K562 (cell line): ENCODE data around the gene RBMS3. TPM values are rescaled to one million over a fixed set of nuclear protein-coding genes. Genes with fewer than 3 reads are reported as not detected.

ENCODE experiments used
- ATAC-seq: fragments of 200-7000 bp; cut with Tn5 transposase; 3 replicates; pipeline ENCODE4 v1.9.1; 2020; ENCODE audit warnings: moderate library complexity
- BruUV-seq: library from RNA; stranded (reverse); fragments of 400-500 nt; replicated peaks from 2 replicates; lab custom pipeline; 2021; lab: Mats Ljungman, UMichigan
- CTCF ChIA-PET: fragments of 300-600 bp; formaldehyde crosslinking; extraction: SDS; loops from one replicate; lab custom pipeline; 2021; ENCODE audit warnings: low intra/inter-chr PET ratio; lab: Yijun Ruan, JAX
- POLR2A ChIA-PET: fragments of 300-600, 350-650 bp; sonication (Branson Sonifier 250); formaldehyde crosslinking; extraction: SDS; loops from one replicate; lab custom pipeline; 2021; ENCODE audit warnings: antibody characterized with exemption, inconsistent platforms; lab: Yijun Ruan, JAX
- DNase-seq, 4 experiments: peaks; one replicate each; pipeline versions ENCODE4 v3.0.0 to v3.0.0-alpha.2; 2011 to 2018; ENCODE audit warnings: low spot score in 3 of 4, mixed read lengths in 3 of 4; ENCODE audit errors: extremely low read depth in 1 of 4
- FAIRE-seq: peaks from 2 replicates; lab custom pipeline; 2011; peaks lifted over from hg19 to GRCh38; lab: Jason Lieb, UNC
- H2AFZ ChIP-seq: 2 replicates; pipeline ENCODE4 v1.6.0; 2011; ENCODE audit warnings: low read depth, low read length, control low read depth, inconsistent platforms
- H3K27ac ChIP-seq: fragments of 200-600 bp; 3 replicates; pipeline ENCODE4 v1.8.0; 2011; ENCODE audit warnings: low read depth, mild to moderate bottlenecking, control low read depth, inconsistent platforms, low read length, moderate library complexity, mixed read lengths; ENCODE audit errors: extremely low read depth
- H3K27me3 ChIP-seq, 2 experiments: fragments of 300-600 bp in 1 of 2; 2 replicates in 1 of 2; 3 replicates in 1 of 2; pipeline versions ENCODE4 v1.6.0 to v1.8.0; 2011; ENCODE audit warnings: inconsistent platforms in 2 of 2, low read length in 2 of 2, mild to moderate bottlenecking in 1 of 2, mixed read lengths in 1 of 2, moderate library complexity in 1 of 2; ENCODE audit not compliant: control insufficient read depth in 2 of 2, insufficient read depth in 2 of 2
- H3K36me3 ChIP-seq: fragments of 300-600 bp; 3 replicates; pipeline ENCODE4 v1.8.0; 2011; ENCODE audit warnings: mild to moderate bottlenecking, low read length, inconsistent platforms; ENCODE audit not compliant: control insufficient read depth, insufficient read depth
- H3K4me1 ChIP-seq, 2 experiments: fragments of 200-600 bp in 1 of 2; replicated peaks in 1 of 2; 2 replicates in 1 of 2; 3 replicates in 1 of 2; pipeline versions ENCODE4 v1.5.1 to v1.8.0; 2011; ENCODE audit warnings: inconsistent platforms in 2 of 2, low read length in 2 of 2, mild to moderate bottlenecking in 1 of 2, mixed read lengths in 1 of 2, moderate library complexity in 1 of 2; ENCODE audit not compliant: control insufficient read depth in 2 of 2, insufficient read depth in 2 of 2
- H3K4me2 ChIP-seq: 2 replicates; pipeline ENCODE4 v1.6.1; 2011; ENCODE audit warnings: low read length, control low read depth, inconsistent platforms, mixed read lengths; ENCODE audit not compliant: insufficient read depth
- H3K4me3 ChIP-seq: fragments of 200-600 bp; sonication (generic), shearing (Covaris generic); 2 replicates; pipeline ENCODE4 v1.5.1; 2016; ENCODE audit warnings: control low read depth, inconsistent platforms
- H3K79me2 ChIP-seq: fragments of 200-600 bp; 3 replicates; pipeline ENCODE4 v1.8.0; 2011; ENCODE audit warnings: low read length, inconsistent platforms; ENCODE audit not compliant: control insufficient read depth, insufficient read depth
- H3K9ac ChIP-seq, 2 experiments: 2 replicates each; pipeline versions ENCODE4 v1.6.0 to v1.6.1; 2011; ENCODE audit warnings: low read depth in 2 of 2, low read length in 2 of 2, control low read depth in 1 of 2, inconsistent platforms in 1 of 2, mild to moderate bottlenecking in 1 of 2, mixed read lengths in 1 of 2; ENCODE audit not compliant: insufficient read depth in 1 of 2
- H3K9me1 ChIP-seq: one replicate; pipeline ENCODE4 v1.6.0; 2011; ENCODE audit warnings: inconsistent platforms, mild to moderate bottlenecking, low read length, moderate library complexity; ENCODE audit not compliant: control insufficient read depth, insufficient read depth
- H3K9me3 ChIP-seq: replicated peaks from 2 replicates; pipeline ENCODE4 v1.5.1; 2011; ENCODE audit warnings: low read depth, low read length, inconsistent platforms; ENCODE audit not compliant: control insufficient read depth, insufficient read depth
- H4K20me1 ChIP-seq: replicated peaks from 2 replicates; pipeline ENCODE4 v1.6.1; 2011; ENCODE audit warnings: low read length, inconsistent platforms, mixed read lengths; ENCODE audit not compliant: control insufficient read depth, insufficient read depth
- ATF6 ChIP-seq: sonication (generic); formaldehyde crosslinking; IDR thresholded peaks from 2 replicates; pipeline ENCODE4 v1.4.0; 2020; ENCODE audit warnings: mild to moderate bottlenecking, missing genetic modification reagents
- BMI1 ChIP-seq: fragments of 150-350 bp; IDR thresholded peaks from 2 replicates; pipeline ENCODE4 v1.6.1; 2014; ENCODE audit warnings: low read length
- CBX3 ChIP-seq, 2 experiments: IDR thresholded peaks; 1 replicate in 1 of 2; 2 replicates in 1 of 2; pipeline ENCODE4 v1.6.1; 2012; ENCODE audit warnings: inconsistent platforms in 2 of 2, low read length in 2 of 2, borderline replicate concordance in 1 of 2, control low read depth in 1 of 2
- ELF2 ChIP-seq: fragments of 250-450 bp; sonication (Bioruptor Pico); IDR thresholded peaks from 2 replicates; pipeline ENCODE4 v1.5.0; 2021; ENCODE audit warnings: mild to moderate bottlenecking
- EP400 ChIP-seq: fragments of 450-650 bp; IDR thresholded peaks from 2 replicates; pipeline ENCODE4 v1.6.1; 2017; ENCODE audit warnings: antibody characterized with exemption, mild to moderate bottlenecking, moderate library complexity
- EWSR1 ChIP-seq: fragments of 450-650 bp; IDR thresholded peaks from 2 replicates; pipeline ENCODE4 v1.6.1; 2018; ENCODE audit warnings: borderline replicate concordance, mild to moderate bottlenecking, low read depth, moderate library complexity; ENCODE audit not compliant: partially characterized antibody
- FUS ChIP-seq: fragments of 200-400 bp; formaldehyde crosslinking; optimal IDR thresholded peaks from 2 replicates; pipeline ENCODE3; 2017; ENCODE audit warnings: low read depth, low read length
- GABPB2 ChIP-seq: fragments of 250-450 bp; sonication (Bioruptor Pico); conservative IDR thresholded peaks from 2 replicates; pipeline ENCODE4 v1.5.1; 2021; ENCODE audit warnings: mild to moderate bottlenecking
- GTF2A2 ChIP-seq: IDR thresholded peaks from 2 replicates; pipeline ENCODE4 v1.6.1; 2016; ENCODE audit warnings: mild to moderate bottlenecking, missing genetic modification characterization, missing compliant biosample characterization
- HDAC1 ChIP-seq, 2 experiments: fragments of 450-650 bp; IDR thresholded peaks; 2 replicates each; pipeline ENCODE4 v1.6.1; 2016 to 2017; ENCODE audit warnings: inconsistent platforms in 1 of 2, mild to moderate bottlenecking in 1 of 2, moderate library complexity in 1 of 2
- HEY1 ChIP-seq: fragments of 250-450 bp; sonication (Bioruptor Pico); IDR thresholded peaks from 2 replicates; pipeline ENCODE4 v1.5.0; 2020; ENCODE audit warnings: mild to moderate bottlenecking, moderate library complexity, borderline replicate concordance
- TRIM24 ChIP-seq, 2 experiments: fragments of 450-650 bp; IDR thresholded peaks; 2 replicates each; pipeline ENCODE4 v1.6.1; 2016
- ZNF146 ChIP-seq: IDR thresholded peaks from one replicate; pipeline ENCODE4 v1.6.1; 2018; ENCODE audit warnings: missing compliant biosample characterization; ENCODE audit not compliant: unreplicated experiment
- ZNF280B ChIP-seq: fragments of 250-450 bp; sonication (Bioruptor Pico); IDR thresholded peaks from 2 replicates; pipeline ENCODE4 v1.5.1; 2021; ENCODE audit warnings: mild to moderate bottlenecking
- ZNF444 ChIP-seq: fragments of 250-450 bp; sonication (Bioruptor Pico); IDR thresholded peaks from 2 replicates; pipeline ENCODE4 v1.4.0; 2020; ENCODE audit warnings: mild to moderate bottlenecking, moderate library complexity
- WGBS: fragments of 100-300 bp; shearing (Covaris generic); methylation state at CpG from one replicate; pipeline ENCODE4 v1.1.6; 2016; ENCODE audit warnings: low coverage, mixed read lengths; ENCODE audit not compliant: insufficient coverage; ENCODE audit errors: missing lambda C conversion rate; 5-methylcytosine and 5-hydroxymethylcytosine counted together
- in situ Hi-C: fragments of 300-500 bp; cut with MboI; formaldehyde crosslinking; loops from 4 replicates; pipeline ENCODE4 v1.15.0; 2018; ENCODE audit warnings: inconsistent platforms, mixed read lengths
- intact Hi-C: fragments of 100-400 bp; cut with micrococcal nuclease; formaldehyde crosslinking; loops from 2 replicates; pipeline ENCODE4 v1.14.2; 2022
- polyA plus RNA-seq, 8 experiments: library from polyadenylated mRNA; depleted of rRNA in 4 of 8; stranded (reverse) in 5 of 8; unstranded in 3 of 8; fragments of >200 nt; fragmentation: Nextera tagmentation in 2 of 8; fragmentation: Illumina TruSeq in 1 of 8; extraction: Ambion mirVana in 2 of 8; extraction: Trizol in 1 of 8; gene quantifications; 2 replicates each; pipeline versions ENCODE4 v1.2.1 to v1.2.3, GENCODE V29; 2011 to 2014; ENCODE audit warnings: inconsistent platforms in 1 of 8, missing spikeins in 1 of 8
- total RNA-seq, 7 experiments: library from RNA; depleted of rRNA in 6 of 7; stranded (reverse); fragments of >200 nt in 6 of 7; fragmentation: Illumina TruSeq in 2 of 7; extraction: Trizol in 2 of 7; gene quantifications; 2 replicates each; pipeline versions ENCODE4 v1.2.1 to v1.2.3, GENCODE V29; 2011 to 2021; ENCODE audit warnings: low replicate concordance in 1 of 7

The RBMS3 gene
- total and polyA plus RNA-seq, 9 of the 15 experiments (the other 6 are each of a cell fraction or from before 2014, with no cell fraction given) = 0.20 TPM; not detected in 8

GRCh38 chr3:29914861-29915524 lies 634.1 kb downstream of the RBMS3 start:
- in situ Hi-C loops = no loop called here
- TF ChIP-seq GABPB2 (no peak), TRIM24 (IDR thresholded peaks at IDR 0.05) (no peak), ZNF280B (CRISPR knock-in tag) (no peak), EP400 (no peak), ZNF444 (CRISPR knock-in tag) (no peak), FUS (no peak), GTF2A2 (tag) (no peak), HDAC1 (IDR thresholded peaks at IDR 0.05) (no peak), ELF2 (no peak), ATF6 (CRISPR knock-in tag) (no peak), HEY1 (CRISPR knock-in tag) (no peak), BMI1 (no peak), ZNF146 (CRISPR knock-in tag) (no peak), CBX3 (IDR thresholded peaks at IDR 0.05; ENCODE audit: borderline replicate concordance in 1 of 2, low read length in 2 of 2) (no peak), EWSR1 (no peak)
- no peak overlapping the region for H2AFZ ChIP-seq
- no TSS peak for BruUV-seq
- ChIA-PET CTCF (no interaction called here), POLR2A (no interaction called here)
- H3K27me3 ChIP-seq = no peaks in the 10 kb centered on the region
- no peak overlapping the region for H3K27ac ChIP-seq
- H3K79me2 ChIP-seq = no peaks in the 10 kb centered on the region
- H3K9me3 ChIP-seq = no peaks in the 10 kb centered on the region
- WGBS = 2% methylated on average over 3 of the region's 3 CpGs
- H3K4me2 ChIP-seq = no peak overlapping the region
- H3K36me3 ChIP-seq = no peaks in the 10 kb centered on the region
- FAIRE-seq = no peak
- no peaks in the 10 kb centered on the region for H3K4me1 ChIP-seq
- H3K9me1 ChIP-seq = no peaks in the 10 kb centered on the region
- H4K20me1 ChIP-seq = no peaks in the 10 kb centered on the region
- H3K4me3 ChIP-seq = no peak overlapping the region
- DNase-seq = no peak
- intact Hi-C loops = no loop called here
- ATAC-seq = no peak
- no peak overlapping the region for H3K9ac ChIP-seq
